ENCODE data around the gene ST6GAL1. TPM values are rescaled to one million over a fixed set of nuclear protein-coding genes. Genes with fewer than 3 reads are reported as not detected.
"Not testable (repeated sequence)": the region's sequence is repeated elsewhere in the genome, so short reads cannot be mapped to it uniquely, and the experiment has no call there.

ST6GAL1 gene
- total RNA-seq, 2 experiments from 2014 or later, result 116 to 128 TPM

- Mint-ChIP-seq H3K27me3 (no peaks in the 10 kb centered on the region), H3K27ac (peak overlapping the region; percentile 96), H3K36me3 (ENCODE audit: low read depth) (peaks cover 94% of the 10 kb centered on the region), H3K4me1 (peaks cover 80% of the 10 kb centered on the region), H3K9me3 (peaks cover 8% of the 10 kb centered on the region), H3K4me3 (no peak overlapping the region)
- ChIA-PET CTCF (interaction anchor here (1.7 kb wide), 1 partner anchor 20 kb away, joined by 9 read pairs; no protein-coding TSS in a partner anchor), POLR2A (interaction anchor here (4.0 kb wide), 1 partner anchor 21 kb away, joined by 27 read pairs; the partner anchor contains the start of gene ST6GAL1)
- DNase-seq, result no peak
Observed at GRCh38 chr3:186951640-186952552, 21.6 kb downstream of the ST6GAL1 start.

- H3K4me1 Mint-ChIP-seq, result peaks cover 78% of the 10 kb centered on the region
- POLR2A ChIA-PET, result interaction anchor here (0.6 to 4.0 kb wide), 10 partner anchors 11 to 1015 kb away, joined by 3 to 27 read pairs (median 4); partner anchors contain the start of genes RPL39L, ST6GAL1 and TRA2B
Observed at GRCh38 chr3:186953011-186953487, 22.7 kb downstream of the ST6GAL1 start.

GRCh38 chr3:186953992-186954699 lies 23.8 kb downstream of the ST6GAL1 start:
- Mint-ChIP-seq H3K4me1 (peaks cover 73% of the 10 kb centered on the region), H3K4me3 (peak overlapping the region; percentile 19), H3K27ac (peak overlapping the region; percentile 83), H3K36me3 (ENCODE audit: low read depth) (peaks cover 88% of the 10 kb centered on the region)
- H3K9me3 Mint-ChIP-seq, DNase-seq, H3K27me3 Mint-ChIP-seq: not testable (repeated sequence)
- ChIA-PET POLR2A (interaction anchor here (1.0 to 4.0 kb wide), 4 partner anchors 12 to 170 kb away, joined by 4 to 27 read pairs (median 5); partner anchors contain the start of gene ST6GAL1), CTCF (interaction anchor here (1.2 to 1.7 kb wide), 2 partner anchors 22 to 73 kb away, joined by 3 to 9 read pairs; no protein-coding TSS in a partner anchor)

More at GRCh38 chr3:186953011-186953487, 22.7 kb downstream of the ST6GAL1 start:
- Mint-ChIP-seq H3K4me3 (peak overlapping the region; percentile 48), H3K27me3 (no peaks in the 10 kb centered on the region), H3K9me3 (peaks cover 8% of the 10 kb centered on the region), H3K36me3 (ENCODE audit: low read depth) (peaks cover 96% of the 10 kb centered on the region), H3K27ac (peak overlapping the region; percentile 96)
- peak; percentile 27 for DNase-seq
- CTCF ChIA-PET, result interaction anchor here (0.5 to 1.7 kb wide), 4 partner anchors 21 to 186 kb away, joined by 3 to 9 read pairs (median 4); partner anchors contain the start of gene RPL39L

- no peak for DNase-seq
- Mint-ChIP-seq H3K27ac (no peak overlapping the region), H3K36me3 (ENCODE audit: low read depth) (peaks cover 82% of the 10 kb centered on the region), H3K27me3 (no peaks in the 10 kb centered on the region), H3K4me3 (no peak overlapping the region), H3K4me1 (peaks cover 68% of the 10 kb centered on the region), H3K9me3 (peaks cover 8% of the 10 kb centered on the region)
- CTCF ChIA-PET, result no interaction called here
- POLR2A ChIA-PET, result no interaction called here
Observed at GRCh38 chr3:186955898-186956696, 25.8 kb downstream of the ST6GAL1 start.

- Mint-ChIP-seq H3K9me3 (no peaks in the 10 kb centered on the region), H3K27ac (no peak overlapping the region), H3K36me3 (ENCODE audit: low read depth) (peaks cover 74% of the 10 kb centered on the region), H3K4me1 (peaks cover 58% of the 10 kb centered on the region), H3K4me3 (no peak overlapping the region), H3K27me3 (no peaks in the 10 kb centered on the region)
- POLR2A ChIA-PET, result interaction anchor here (1.2 to 2.9 kb wide), 4 partner anchors 17 to 175 kb away, joined by 3 to 11 read pairs (median 4); partner anchors contain the start of gene EIF4A2
- DNase-seq, result no peak
- CTCF ChIA-PET, result interaction anchor here (0.6 to 2.4 kb wide), 4 partner anchors 23 to 132 kb away, joined by 3 to 12 read pairs (median 4); no protein-coding TSS in a partner anchor
Observed at GRCh38 chr3:186959029-186959624, 28.8 kb downstream of the ST6GAL1 start.

- peaks cover 55% of the 10 kb centered on the region for H3K4me1 Mint-ChIP-seq
- peak overlapping the region; percentile 8 for H3K27ac Mint-ChIP-seq
- CTCF ChIA-PET, result interaction anchor here (1.2 kb wide), 1 partner anchor 140 kb away, joined by 3 read pairs; no protein-coding TSS in a partner anchor
- H3K4me3 Mint-ChIP-seq, result no peak overlapping the region
- H3K27me3 Mint-ChIP-seq, result no peaks in the 10 kb centered on the region
- no peaks in the 10 kb centered on the region for H3K9me3 Mint-ChIP-seq
- POLR2A ChIA-PET, result interaction anchor here (1.5 to 2.9 kb wide), 2 partner anchors 28 to 89 kb away, joined by 3 to 11 read pairs; no protein-coding TSS in a partner anchor
- H3K36me3 Mint-ChIP-seq (ENCODE audit: low read depth), result peaks cover 66% of the 10 kb centered on the region
- no peak for DNase-seq
Observed at GRCh38 chr3:186960347-186960746, 30.0 kb downstream of the ST6GAL1 start.

- Mint-ChIP-seq H3K27ac (peak overlapping the region; percentile 13), H3K27me3 (no peaks in the 10 kb centered on the region), H3K4me3 (no peak overlapping the region), H3K4me1 (peaks cover 42% of the 10 kb centered on the region), H3K9me3 (no peaks in the 10 kb centered on the region), H3K36me3 (ENCODE audit: low read depth) (peaks cover 66% of the 10 kb centered on the region)
- no peak for DNase-seq
- CTCF ChIA-PET, result interaction anchor here (0.9 to 2.0 kb wide), 3 partner anchors 31 to 113 kb away, joined by 3 to 8 read pairs (median 7); no protein-coding TSS in a partner anchor
- POLR2A ChIA-PET, result interaction anchor here (0.5 to 1.5 kb wide), 2 partner anchors 31 to 313 kb away, joined by 3 to 6 read pairs; no protein-coding TSS in a partner anchor
Observed at GRCh38 chr3:186962445-186962844, 32.1 kb downstream of the ST6GAL1 start.

- no peaks in the 10 kb centered on the region for H3K9me3 Mint-ChIP-seq
- no peak for DNase-seq
- H3K36me3 Mint-ChIP-seq (ENCODE audit: low read depth), result peaks cover 72% of the 10 kb centered on the region
- H3K4me3 Mint-ChIP-seq, result no peak overlapping the region
- POLR2A ChIA-PET, result interaction anchor here (2.8 kb wide), 1 partner anchor 32 kb away, joined by 10 read pairs; no protein-coding TSS in a partner anchor
- no peak overlapping the region for H3K27ac Mint-ChIP-seq
- CTCF ChIA-PET, result interaction anchor here (2.0 kb wide), 1 partner anchor 114 kb away, joined by 8 read pairs; no protein-coding TSS in a partner anchor
- H3K4me1 Mint-ChIP-seq, result peaks cover 43% of the 10 kb centered on the region
- no peaks in the 10 kb centered on the region for H3K27me3 Mint-ChIP-seq
Observed at GRCh38 chr3:186963636-186964035, 33.3 kb downstream of the ST6GAL1 start.

- H3K36me3 Mint-ChIP-seq (ENCODE audit: low read depth), result peaks cover 72% of the 10 kb centered on the region
- ChIA-PET CTCF (interaction anchor here (2.1 kb wide), 1 partner anchor 115 kb away, joined by 8 read pairs; no protein-coding TSS in a partner anchor), POLR2A (interaction anchor here (2.8 kb wide), 1 partner anchor 32 kb away, joined by 10 read pairs; no protein-coding TSS in a partner anchor)
- no peak overlapping the region for H3K27ac Mint-ChIP-seq
- peaks cover 42% of the 10 kb centered on the region for H3K4me1 Mint-ChIP-seq
- no peaks in the 10 kb centered on the region for H3K9me3 Mint-ChIP-seq
- no peak for DNase-seq
- H3K4me3 Mint-ChIP-seq, result no peak overlapping the region
- H3K27me3 Mint-ChIP-seq, result no peaks in the 10 kb centered on the region
Observed at GRCh38 chr3:186964071-186964470, 33.7 kb downstream of the ST6GAL1 start.

- Mint-ChIP-seq H3K4me3 (no peak overlapping the region), H3K36me3 (ENCODE audit: low read depth) (peaks cover 73% of the 10 kb centered on the region)
- POLR2A ChIA-PET, result interaction anchor here (2.8 kb wide), 1 partner anchor 33 kb away, joined by 10 read pairs; no protein-coding TSS in a partner anchor
Observed at GRCh38 chr3:186964616-186965015, 34.3 kb downstream of the ST6GAL1 start.

More at GRCh38 chr3:186964616-186965015, 34.3 kb downstream of the ST6GAL1 start:
- no peak overlapping the region for H3K27ac Mint-ChIP-seq
- H3K4me1 Mint-ChIP-seq, result peaks cover 46% of the 10 kb centered on the region
- DNase-seq, result no peak
- H3K27me3 Mint-ChIP-seq, result no peaks in the 10 kb centered on the region
- H3K9me3 Mint-ChIP-seq, result no peaks in the 10 kb centered on the region
- CTCF ChIA-PET, result interaction anchor here (2.1 kb wide), 1 partner anchor 115 kb away, joined by 8 read pairs; no protein-coding TSS in a partner anchor
